ENCODE results near the gene E2F4. TPM values are rescaled to one million over a fixed set of nuclear protein-coding genes. Genes with fewer than 3 reads are reported as not detected.

E2F4 gene
- total and polyA plus RNA-seq, 10 of the 15 experiments (the other 5 are each of a cell fraction or from before 2014, with no cell fraction given): 11.7 to 132 (median 95.9) TPM

GRCh38 chr16:67188798-67189197 is 3.2 kb upstream of the E2F4 start (continued):
- TF ChIP-seq, protein P1, sequence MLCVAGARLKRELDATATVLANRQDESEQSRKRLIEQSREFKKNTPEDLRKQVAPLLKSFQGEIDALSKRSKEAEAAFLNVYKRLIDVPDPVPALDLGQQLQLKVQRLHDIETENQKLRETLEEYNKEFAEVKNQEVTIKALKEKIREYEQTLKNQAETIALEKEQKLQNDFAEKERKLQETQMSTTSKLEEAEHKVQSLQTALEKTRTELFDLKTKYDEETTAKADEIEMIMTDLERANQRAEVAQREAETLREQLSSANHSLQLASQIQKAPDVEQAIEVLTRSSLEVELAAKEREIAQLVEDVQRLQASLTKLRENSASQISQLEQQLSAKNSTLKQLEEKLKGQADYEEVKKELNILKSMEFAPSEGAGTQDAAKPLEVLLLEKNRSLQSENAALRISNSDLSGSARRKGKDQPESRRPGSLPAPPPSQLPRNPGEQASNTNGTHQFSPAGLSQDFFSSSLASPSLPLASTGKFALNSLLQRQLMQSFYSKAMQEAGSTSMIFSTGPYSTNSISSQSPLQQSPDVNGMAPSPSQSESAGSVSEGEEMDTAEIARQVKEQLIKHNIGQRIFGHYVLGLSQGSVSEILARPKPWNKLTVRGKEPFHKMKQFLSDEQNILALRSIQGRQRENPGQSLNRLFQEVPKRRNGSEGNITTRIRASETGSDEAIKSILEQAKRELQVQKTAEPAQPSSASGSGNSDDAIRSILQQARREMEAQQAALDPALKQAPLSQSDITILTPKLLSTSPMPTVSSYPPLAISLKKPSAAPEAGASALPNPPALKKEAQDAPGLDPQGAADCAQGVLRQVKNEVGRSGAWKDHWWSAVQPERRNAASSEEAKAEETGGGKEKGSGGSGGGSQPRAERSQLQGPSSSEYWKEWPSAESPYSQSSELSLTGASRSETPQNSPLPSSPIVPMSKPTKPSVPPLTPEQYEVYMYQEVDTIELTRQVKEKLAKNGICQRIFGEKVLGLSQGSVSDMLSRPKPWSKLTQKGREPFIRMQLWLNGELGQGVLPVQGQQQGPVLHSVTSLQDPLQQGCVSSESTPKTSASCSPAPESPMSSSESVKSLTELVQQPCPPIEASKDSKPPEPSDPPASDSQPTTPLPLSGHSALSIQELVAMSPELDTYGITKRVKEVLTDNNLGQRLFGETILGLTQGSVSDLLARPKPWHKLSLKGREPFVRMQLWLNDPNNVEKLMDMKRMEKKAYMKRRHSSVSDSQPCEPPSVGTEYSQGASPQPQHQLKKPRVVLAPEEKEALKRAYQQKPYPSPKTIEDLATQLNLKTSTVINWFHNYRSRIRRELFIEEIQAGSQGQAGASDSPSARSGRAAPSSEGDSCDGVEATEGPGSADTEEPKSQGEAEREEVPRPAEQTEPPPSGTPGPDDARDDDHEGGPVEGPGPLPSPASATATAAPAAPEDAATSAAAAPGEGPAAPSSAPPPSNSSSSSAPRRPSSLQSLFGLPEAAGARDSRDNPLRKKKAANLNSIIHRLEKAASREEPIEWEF (IDR thresholded peaks at IDR 0.05; ENCODE audit: insufficient replicate concordance, low read depth, low read length): no peak
- TF ChIP-seq NFXL1 (IDR thresholded peaks at IDR 0.05; ENCODE audit: borderline replicate concordance) (no peak), ATF2 (IDR thresholded peaks at IDR 0.05; ENCODE audit: low read length) (no peak), HDAC6 (IDR thresholded peaks at IDR 0.05; ENCODE audit: unreplicated experiment) (no peak), MXI1 (IDR thresholded peaks at IDR 0.05; ENCODE audit: low read depth, low read length) (no peak), SP1 (IDR thresholded peaks at IDR 0.05; ENCODE audit: low read depth, low read length) (no peak), ZBTB40 (IDR thresholded peaks at IDR 0.05; ENCODE audit: borderline replicate concordance) (no peak), ZNF592 (IDR thresholded peaks at IDR 0.05) (no peak), HDGF (IDR thresholded peaks at IDR 0.05) (no peak), ZNF217 (IDR thresholded peaks at IDR 0.05) (no peak), ZBTB4 (CRISPR knock-in tag; IDR thresholded peaks at IDR 0.05) (no peak), HDAC2 (IDR thresholded peaks at IDR 0.05) (no peak)
